Measurements from ENCODE around the gene WRAP53.

GRCh38 chr17:7676533-7676932, 11.7 kb upstream of the WRAP53 start:
- no peak for TF ChIP-seq CTCF (IDR thresholded peaks at IDR 0.05; ENCODE audit: low read length)
- TF ChIP-seq EZH2 (IDR thresholded peaks at IDR 0.05; ENCODE audit: borderline replicate concordance, low read length), result no peak

All from OCI-LY1 (cell line).